GM12873 (cell line): ENCODE data around the gene ZFAND5.

Source experiments
- CTCF ChIP-seq: IDR thresholded peaks from 2 replicates; pipeline ENCODE4 v1.5.1; 2012; ENCODE audit warnings: low read depth, mild to moderate bottlenecking, moderate library complexity, low read length, control low read depth; ENCODE audit not compliant: insufficient read depth; ENCODE audit errors: missing control alignments

Gene ZFAND5

GRCh38 chr9:72362118-72362531 is 2.9 kb downstream of the ZFAND5 start:
- no peak for TF ChIP-seq CTCF

GRCh38 chr9:72361217-72361616 is 3.8 kb downstream of the ZFAND5 start:
- TF ChIP-seq CTCF = no peak

GRCh38 chr9:72360324-72360723 is 4.7 kb downstream of the ZFAND5 start:
- TF ChIP-seq CTCF = no peak

- TF ChIP-seq CTCF = no peak
Measured at GRCh38 chr9:72356041-72356582, 8.9 kb downstream of the ZFAND5 start.

- TF ChIP-seq CTCF = no peak
Measured at GRCh38 chr9:72355153-72355552, 9.9 kb downstream of the ZFAND5 start.

- no peak for TF ChIP-seq CTCF
Measured at GRCh38 chr9:72354704-72355103, 10.3 kb downstream of the ZFAND5 start.

- TF ChIP-seq CTCF = no peak
Measured at GRCh38 chr9:72353455-72354116, 11.4 kb downstream of the ZFAND5 start.
